Ammon's horn (tissue), 1 donor: Measurements from ENCODE around the gene ZSCAN31.

Source experiments
- DNase-seq: peaks from one replicate; pipeline ENCODE4 v3.0.0-alpha.2; 2016; ENCODE audit warnings: low spot score

Gene ZSCAN31

GRCh38 chr6:28353356-28353755 is 17.4 kb upstream of the ZSCAN31 start:
- no peak for DNase-seq

GRCh38 chr6:28351493-28351925 is 15.6 kb upstream of the ZSCAN31 start:
- DNase-seq = no peak

GRCh38 chr6:28351087-28351486 is 15.1 kb upstream of the ZSCAN31 start:
- no peak for DNase-seq

- peak; percentile 86 for DNase-seq
Measured at GRCh38 chr6:28349892-28350737, 14.2 kb upstream of the ZSCAN31 start, which contains the start of gene ZKSCAN3. Gene ZKSCAN3, plus strand, starts transcription at chr6:28349947. Its CDS starts 9,640 bp downstream, at chr6:28359587.

GRCh38 chr6:28349344-28349891 is 13.5 kb upstream of the ZSCAN31 start:
- DNase-seq = no peak

GRCh38 chr6:28347119-28347518 is 11.2 kb upstream of the ZSCAN31 start:
- no peak for DNase-seq

GRCh38 chr6:28345201-28345600 is 9.3 kb upstream of the ZSCAN31 start:
- no peak for DNase-seq

GRCh38 chr6:28343898-28344677 is 8.1 kb upstream of the ZSCAN31 start:
- DNase-seq = no peak

GRCh38 chr6:28340310-28341095 is 4.6 kb upstream of the ZSCAN31 start:
- no peak for DNase-seq

- no peak for DNase-seq
Measured at GRCh38 chr6:28337121-28337520, 1.2 kb upstream of the ZSCAN31 start.

GRCh38 chr6:28336284-28337120 is 554 bp upstream of the ZSCAN31 start:
- DNase-seq = peak; percentile 51

- DNase-seq = no peak
Measured at GRCh38 chr6:28335040-28335563, 846 bp downstream of the ZSCAN31 start.

- no peak for DNase-seq
Measured at GRCh38 chr6:28334286-28335039, 1.5 kb downstream of the ZSCAN31 start.

GRCh38 chr6:28333599-28334018 is 2.3 kb downstream of the ZSCAN31 start:
- DNase-seq = no peak

- no peak for DNase-seq
Measured at GRCh38 chr6:28333047-28333446, 2.9 kb downstream of the ZSCAN31 start.

- no peak for DNase-seq
Measured at GRCh38 chr6:28330041-28330440, 5.9 kb downstream of the ZSCAN31 start.

GRCh38 chr6:28326371-28326948 is 9.5 kb downstream of the ZSCAN31 start:
- no peak for DNase-seq

GRCh38 chr6:28323813-28324424 is 12.0 kb downstream of the ZSCAN31 start:
- no peak for DNase-seq

GRCh38 chr6:28322661-28323060 is 13.3 kb downstream of the ZSCAN31 start:
- no peak for DNase-seq
